TTC549 (cell line): Measurements from ENCODE around the gene ID2.

Source experiments
- FAIRE-seq: peaks from 2 replicates; lab custom pipeline; 2012; peaks lifted over from hg19 to GRCh38; lab: Jason Lieb, UNC

Gene ID2

GRCh38 chr2:8685697-8686358, 4.0 kb downstream of the ID2 start:
- FAIRE-seq = no peak

- no peak for FAIRE-seq
Observed at GRCh38 chr2:8691859-8692437, 10.1 kb downstream of the ID2 start.

- no peak for FAIRE-seq
Observed at GRCh38 chr2:8692783-8693156, 10.9 kb downstream of the ID2 start.

- no peak for FAIRE-seq
Observed at GRCh38 chr2:8693157-8693821, 11.4 kb downstream of the ID2 start.

- no peak for FAIRE-seq
Observed at GRCh38 chr2:8694737-8695136, 12.9 kb downstream of the ID2 start.

- FAIRE-seq = no peak
Observed at GRCh38 chr2:8697190-8697589, 15.3 kb downstream of the ID2 start.

- FAIRE-seq = no peak
Observed at GRCh38 chr2:8699839-8700238, 18.0 kb downstream of the ID2 start.

- no peak for FAIRE-seq
Observed at GRCh38 chr2:8701681-8702379, 20.0 kb downstream of the ID2 start.

- no peak for FAIRE-seq
Observed at GRCh38 chr2:8704906-8705305, 23.1 kb downstream of the ID2 start.

GRCh38 chr2:8709611-8710010, 27.8 kb downstream of the ID2 start:
- no peak for FAIRE-seq

GRCh38 chr2:8710951-8711350, 29.1 kb downstream of the ID2 start:
- FAIRE-seq = no peak

- FAIRE-seq = no peak
Observed at GRCh38 chr2:8714283-8714682, 32.4 kb downstream of the ID2 start.

GRCh38 chr2:8714971-8715370, 33.1 kb downstream of the ID2 start:
- no peak for FAIRE-seq

GRCh38 chr2:8719528-8719927, 37.7 kb downstream of the ID2 start:
- FAIRE-seq = no peak

- no peak for FAIRE-seq
Observed at GRCh38 chr2:8720741-8721140, 38.9 kb downstream of the ID2 start.

GRCh38 chr2:8721410-8721809, 39.6 kb downstream of the ID2 start:
- FAIRE-seq = no peak

GRCh38 chr2:8722986-8723385, 41.1 kb downstream of the ID2 start:
- no peak for FAIRE-seq

- no peak for FAIRE-seq
Observed at GRCh38 chr2:8725838-8726237, 44.0 kb downstream of the ID2 start.

- no peak for FAIRE-seq
Observed at GRCh38 chr2:8728305-8729015, 46.6 kb downstream of the ID2 start.

- peak; percentile 58 for FAIRE-seq
Observed at GRCh38 chr2:8729101-8729500, 47.2 kb downstream of the ID2 start.

GRCh38 chr2:8729939-8730338, 48.1 kb downstream of the ID2 start:
- no peak for FAIRE-seq

- FAIRE-seq = no peak
Observed at GRCh38 chr2:8732601-8733000, 50.7 kb downstream of the ID2 start.
